Thoracic aorta (tissue), 2 donors: ENCODE data around the gene ZNF662. TPM values are rescaled to one million over a fixed set of nuclear protein-coding genes. Genes with fewer than 3 reads are reported as not detected.

Experiments used
- ATAC-seq: fragments of 150-250 bp; one replicate; pipeline ENCODE4 v1.8.0; 2017; ENCODE audit warnings: low read depth; ENCODE audit not compliant: insufficient number of reproducible peaks, low FRiP score
- DNase-seq: peaks from one replicate; pipeline ENCODE4 v3.0.0-alpha.2; 2020; ENCODE audit warnings: low spot score
- H3K27ac ChIP-seq, 2 donors: fragments of 200-600 bp; sonication (generic); 1 replicate in 1 of 2; 2 replicates in 1 of 2; pipeline ENCODE4 v1.5.1; 2016; ENCODE audit warnings: mild to moderate bottlenecking in 2 of 2, moderate library complexity in 2 of 2
- H3K27me3 ChIP-seq: fragments of 200-600 bp; sonication (generic); replicated peaks from 2 replicates; pipeline ENCODE4 v1.6.0; 2016; ENCODE audit warnings: mild to moderate bottlenecking; ENCODE audit not compliant: insufficient read depth
- H3K36me3 ChIP-seq: fragments of 200-600 bp; sonication (generic); one replicate; pipeline ENCODE4 v1.5.1; 2016
- H3K4me1 ChIP-seq, 2 donors: fragments of 200-600 bp; sonication (generic); 1 replicate in 1 of 2; 2 replicates in 1 of 2; pipeline versions ENCODE4 v1.5.1 to v1.6.0; 2016; ENCODE audit warnings: low read depth in 2 of 2, mild to moderate bottlenecking in 1 of 2; ENCODE audit not compliant: control insufficient read depth in 1 of 2
- H3K4me3 ChIP-seq: fragments of 200-600 bp; sonication (generic); 2 replicates; pipeline ENCODE4 v1.5.1; 2016; ENCODE audit warnings: mild to moderate bottlenecking
- H3K9me3 ChIP-seq: fragments of 200-600 bp; sonication (generic); 2 replicates; pipeline ENCODE4 v1.5.1; 2016
- CTCF ChIP-seq: fragments of 200-600 bp; sonication (generic); IDR thresholded peaks from one replicate; pipeline ENCODE4 v1.5.1; 2019; ENCODE audit warnings: antibody characterized with exemption
- total RNA-seq, 2 donors: library from RNA; depleted of rRNA; stranded (reverse); fragments of >200 nt; gene quantifications; one replicate each; pipeline versions ENCODE4 v1.1.0 to v1.2.3, GENCODE V29; 2016

The ZNF662 gene
- total RNA-seq, 2 donors from 2014 or later: 8.9 to 12.6 TPM

GRCh38 chr3:42868841-42869240, 37.1 kb upstream of the ZNF662 start:
- ATAC-seq (no peak), DNase-seq (no peak)
- Histone ChIP-seq H3K27ac (no peak overlapping the region), H3K27me3 (no peaks in the 10 kb centered on the region), H3K4me3 (no peak overlapping the region), H3K36me3 (no peaks in the 10 kb centered on the region), H3K4me1 (peaks cover 0 to 6% of the 10 kb centered on the region in 2 donors), H3K9me3 (no peaks in the 10 kb centered on the region)
- TF ChIP-seq CTCF: no peak

GRCh38 chr3:42871592-42872196, 34.2 kb upstream of the ZNF662 start:
- peaks cover 0 to 6% of the 10 kb centered on the region in 2 donors for H3K4me1 ChIP-seq
- no peak overlapping the region for H3K4me3 ChIP-seq
- no peak for ATAC-seq
- H3K9me3 ChIP-seq: no peaks in the 10 kb centered on the region
- H3K36me3 ChIP-seq: no peaks in the 10 kb centered on the region
- DNase-seq: no peak
- H3K27ac ChIP-seq: peak overlapping the region in 1 of 2 donors; percentile 31
- H3K27me3 ChIP-seq: no peaks in the 10 kb centered on the region
- TF ChIP-seq CTCF: no peak

GRCh38 chr3:42872718-42873117, 33.2 kb upstream of the ZNF662 start:
- H3K27me3 ChIP-seq: no peaks in the 10 kb centered on the region
- ATAC-seq: no peak
- H3K4me1 ChIP-seq: peaks cover 0 to 6% of the 10 kb centered on the region in 2 donors
- no peak overlapping the region for H3K27ac ChIP-seq
- H3K36me3 ChIP-seq: no peaks in the 10 kb centered on the region
- H3K4me3 ChIP-seq: no peak overlapping the region
- no peaks in the 10 kb centered on the region for H3K9me3 ChIP-seq
- DNase-seq: no peak
- no peak for TF ChIP-seq CTCF

- DNase-seq (no peak), ATAC-seq (no peak)
- H3K27me3 ChIP-seq: no peaks in the 10 kb centered on the region
- no peaks in the 10 kb centered on the region for H3K36me3 ChIP-seq
- no peak overlapping the region for H3K27ac ChIP-seq
- TF ChIP-seq CTCF: no peak
- no peaks in the 10 kb centered on the region for H3K9me3 ChIP-seq
- H3K4me3 ChIP-seq: no peak overlapping the region
- peaks cover 0 to 6% of the 10 kb centered on the region in 2 donors for H3K4me1 ChIP-seq
Measured at GRCh38 chr3:42873221-42873982, 32.5 kb upstream of the ZNF662 start.

- ATAC-seq (no peak), DNase-seq (no peak)
- Histone ChIP-seq H3K4me3 (no peak overlapping the region), H3K36me3 (no peaks in the 10 kb centered on the region), H3K4me1 (peaks cover 0 to 6% of the 10 kb centered on the region in 2 donors), H3K9me3 (no peaks in the 10 kb centered on the region), H3K27me3 (no peaks in the 10 kb centered on the region), H3K27ac (no peak overlapping the region)
- no peak for TF ChIP-seq CTCF
Measured at GRCh38 chr3:42874749-42875148, 31.2 kb upstream of the ZNF662 start.
